Astrocyte of the spinal cord (primary cell): Measurements from ENCODE around the gene CYCS.

Source experiments
- DNase-seq: peaks from one replicate; pipeline ENCODE4 v3.0.0; 2011; ENCODE audit warnings: low read depth, low spot score
- H3K4me3 ChIP-seq: 2 replicates; pipeline ENCODE4 v1.5.1; 2011; ENCODE audit warnings: low read depth, mild to moderate bottlenecking, low read length, moderate library complexity
- CTCF ChIP-seq: IDR thresholded peaks from 2 replicates; pipeline ENCODE4 v1.5.1; 2012; ENCODE audit warnings: low read depth, mild to moderate bottlenecking, low read length, inconsistent platforms
- in situ Hi-C: cut with HindIII; loops from 2 replicates; pipeline ENCODE4 v1.10.0; 2017; ENCODE audit warnings: low sequenced_read_pairs

Gene CYCS

GRCh38 chr7:25109276-25109675, 15.8 kb downstream of the CYCS start:
- in situ Hi-C loops, result no loop called here
- no peak for TF ChIP-seq CTCF
- H3K4me3 ChIP-seq, result no peak overlapping the region
- no peak for DNase-seq

- no peak overlapping the region for H3K4me3 ChIP-seq
- DNase-seq, result no peak
- in situ Hi-C loops, result no loop called here
- no peak for TF ChIP-seq CTCF
These were observed 19.1 kb downstream of the CYCS start for GRCh38 chr7:25105911-25106310.

- no peak overlapping the region for H3K4me3 ChIP-seq
- TF ChIP-seq CTCF, result no peak
- DNase-seq, result no peak
- in situ Hi-C loops, result no loop called here
These were observed 21.3 kb downstream of the CYCS start for GRCh38 chr7:25103773-25104172.

GRCh38 chr7:25101817-25102216, 23.2 kb downstream of the CYCS start:
- in situ Hi-C loops, result no loop called here
- DNase-seq, result no peak
- TF ChIP-seq CTCF, result no peak
- no peak overlapping the region for H3K4me3 ChIP-seq

GRCh38 chr7:25098096-25099046, 26.7 kb downstream of the CYCS start:
- peak; percentile 94 for TF ChIP-seq CTCF
- no peak overlapping the region for H3K4me3 ChIP-seq
- peak; percentile 71 for DNase-seq
- in situ Hi-C loops, result no loop called here

GRCh38 chr7:25095516-25096345, 29.3 kb downstream of the CYCS start:
- DNase-seq, result no peak
- in situ Hi-C loops, result no loop called here
- no peak for TF ChIP-seq CTCF
- no peak overlapping the region for H3K4me3 ChIP-seq
